SK-MEL-5 (cell line): ENCODE measurements around the gene JTB. TPM values are rescaled to one million over a fixed set of nuclear protein-coding genes. Genes with fewer than 3 reads are reported as not detected.

ENCODE experiments used
- DNase-seq: peaks from one replicate; pipeline ENCODE4 v3.0.0-alpha.2; 2016; ENCODE audit warnings: low read depth, low spot score
- in situ Hi-C: cut with HindIII; loops from 2 replicates; pipeline ENCODE4 v1.10.0; 2016; ENCODE audit warnings: low sequenced_read_pairs, high pct_unique_total_duplicates, low pct_unique_long_range_greater_than_20kb
- total RNA-seq: library from RNA; depleted of rRNA; stranded (reverse); fragments of >200 nt; shearing (Covaris generic); gene quantifications from 2 replicates; pipeline ENCODE4 v1.2.3, GENCODE V29; 2014

The JTB gene
- total RNA-seq, 1 experiment from 2014 or later, result 362 TPM

DNA sequence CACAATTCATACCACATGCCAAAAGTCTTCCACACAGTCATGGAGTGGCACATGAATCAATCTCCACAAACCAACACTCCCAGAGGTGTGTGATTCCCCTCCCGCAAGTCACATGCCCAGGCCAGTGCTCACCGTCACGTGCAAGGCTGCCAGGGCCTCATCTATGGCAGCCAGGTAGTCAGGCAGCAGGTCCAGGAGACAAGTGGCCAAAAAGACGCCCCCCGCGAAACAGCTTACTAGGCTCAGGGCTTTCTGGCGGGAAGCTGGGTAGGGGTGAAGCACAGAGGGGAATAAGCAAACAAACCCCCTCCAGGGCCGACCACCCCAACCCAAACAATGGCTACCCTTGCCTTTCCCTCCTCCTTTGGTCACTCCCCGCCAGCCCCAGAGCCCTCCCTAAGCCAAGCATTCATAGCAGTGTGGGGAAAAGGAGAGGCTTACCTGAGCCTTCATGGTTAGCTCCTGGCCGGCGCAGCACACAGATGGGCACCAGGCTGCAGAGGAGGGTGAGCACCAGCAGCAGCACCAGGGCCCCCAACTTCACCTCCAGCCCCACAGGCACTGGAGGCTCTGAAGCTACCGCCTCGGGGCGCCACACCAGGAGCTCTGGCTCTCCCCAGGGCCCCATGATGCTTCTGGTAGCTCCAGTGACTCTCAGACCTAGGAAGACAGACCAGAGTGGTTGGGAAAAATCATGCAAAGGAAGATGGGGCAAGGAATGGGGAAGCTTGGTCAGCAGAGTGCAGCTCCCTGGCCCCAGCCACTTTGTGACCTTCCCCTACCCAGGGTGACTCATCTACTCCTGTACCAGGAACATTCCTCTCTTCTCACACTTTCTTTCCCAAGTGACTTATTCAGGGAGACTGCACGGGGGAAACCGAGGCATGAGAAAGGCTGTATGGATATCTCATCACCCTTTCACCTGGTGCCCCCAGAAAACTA is 15.1 kb downstream of the JTB start:
- in situ Hi-C loops, result no loop called here
- peak; percentile 42 for DNase-seq

DNA sequence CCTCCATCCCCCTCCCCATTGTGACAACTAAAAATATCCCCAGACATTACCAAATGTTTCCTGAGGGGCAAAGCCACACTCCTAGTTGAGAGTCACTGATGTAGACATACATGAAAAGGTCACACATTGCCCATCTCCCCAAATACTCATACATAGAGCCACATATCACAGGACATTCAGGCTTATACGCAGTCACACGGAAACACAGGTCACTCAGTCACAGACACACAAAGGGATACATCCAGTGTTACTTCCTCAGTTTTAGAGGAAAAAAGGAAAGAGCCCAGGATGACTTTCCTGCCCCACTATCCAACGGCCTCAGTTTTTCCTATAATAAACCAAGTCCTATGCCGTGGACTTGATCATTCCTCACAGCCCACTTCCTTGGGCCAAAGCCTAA is 16.1 kb downstream of the JTB start:
- DNase-seq, result no peak
- in situ Hi-C loops, result no loop called here

- no peak for DNase-seq
- in situ Hi-C loops, result no loop called here
These were observed 17.3 kb downstream of the JTB start for GRCh38 chr1:153960206-153960605.

GRCh38 chr1:153959454-153959853 is 18.0 kb downstream of the JTB start:
- in situ Hi-C loops, result no loop called here

GRCh38 chr1:153958961-153959260 is 18.6 kb downstream of the JTB start:
- in situ Hi-C loops, result no loop called here

More at GRCh38 chr1:153959454-153959853, 18.0 kb downstream of the JTB start:
- DNase-seq, result no peak

GRCh38 chr1:153958111-153958960 is 19.1 kb downstream of the JTB start, which contains the start of gene CRTC2:
CRTC2 (minus strand) TSS chr1:153958612; CDS start chr1:153958497, 115 bp downstream.
- in situ Hi-C loops, result no loop called here
- peak; percentile 100 for DNase-seq

More at GRCh38 chr1:153958961-153959260, 18.6 kb downstream of the JTB start:
- DNase-seq, result no peak

DNA sequence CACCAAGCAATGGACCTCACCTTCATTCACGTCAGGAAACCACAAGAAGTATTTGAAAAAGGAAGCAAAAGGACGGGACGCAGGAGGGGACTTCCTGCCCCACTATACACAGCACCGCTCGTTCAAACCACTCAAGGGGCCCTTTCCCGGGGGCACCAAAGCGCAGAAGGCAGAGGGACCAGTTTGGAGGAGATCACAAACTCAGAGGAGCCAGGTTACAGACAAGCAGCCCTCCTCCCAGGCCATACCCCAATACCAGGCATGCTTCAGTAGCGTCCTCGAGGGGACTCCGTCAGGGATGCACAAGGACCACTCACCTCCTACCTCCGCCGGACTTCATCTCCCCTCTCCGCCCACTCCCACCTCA is 19.7 kb downstream of the JTB start:
- DNase-seq, result no peak
- in situ Hi-C loops, result no loop called here

- no peak for DNase-seq
- in situ Hi-C loops, result no loop called here
These were observed 20.3 kb downstream of the JTB start for GRCh38 chr1:153956997-153957715.

GRCh38 chr1:153954826-153955225 is 22.6 kb downstream of the JTB start:
- no peak for DNase-seq
- in situ Hi-C loops, result no loop called here

GRCh38 chr1:153953859-153954365 is 23.6 kb downstream of the JTB start:
- in situ Hi-C loops, result no loop called here
- DNase-seq, result no peak

- no peak for DNase-seq
- in situ Hi-C loops, result no loop called here
These were observed 25.7 kb downstream of the JTB start for GRCh38 chr1:153951801-153952200.

DNA sequence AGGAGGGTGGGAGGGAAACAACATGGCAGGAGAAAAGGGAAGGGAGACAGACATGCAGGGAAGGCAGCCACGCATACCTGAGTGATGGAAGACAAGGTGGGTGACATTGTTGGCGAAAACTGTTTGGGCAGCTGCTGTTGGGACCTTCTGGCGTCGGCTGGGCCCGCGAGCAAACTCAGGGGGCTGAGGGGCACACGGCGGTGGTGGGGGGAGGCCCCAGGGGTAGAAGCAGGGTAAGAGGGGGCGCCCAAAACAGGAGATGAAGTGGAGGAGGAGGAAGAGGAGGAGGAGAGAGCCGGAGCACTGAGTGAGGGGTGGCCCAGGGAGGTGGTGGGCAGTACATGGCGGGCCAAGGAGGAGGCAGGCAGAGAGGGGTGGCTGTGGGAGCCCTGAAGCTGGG is 26.3 kb downstream of the JTB start:
- DNase-seq, result no peak
- in situ Hi-C loops, result no loop called here

GRCh38 chr1:153946622-153947241 is 30.7 kb downstream of the JTB start, which contains the start of gene DENND4B:
DENND4B (minus strand) TSS chr1:153946718; CDS start chr1:153944374, 2,344 bp downstream.
- DNase-seq, result peak; percentile 87
- in situ Hi-C loops, result no loop called here

- DNase-seq, result peak; percentile 81
- in situ Hi-C loops, result no loop called here
These were observed 31.5 kb downstream of the JTB start for GRCh38 chr1:153945795-153946621.

- in situ Hi-C loops, result no loop called here
- peak; percentile 31 for DNase-seq
These were observed 32.2 kb downstream of the JTB start for GRCh38 chr1:153945131-153945794.

DNA sequence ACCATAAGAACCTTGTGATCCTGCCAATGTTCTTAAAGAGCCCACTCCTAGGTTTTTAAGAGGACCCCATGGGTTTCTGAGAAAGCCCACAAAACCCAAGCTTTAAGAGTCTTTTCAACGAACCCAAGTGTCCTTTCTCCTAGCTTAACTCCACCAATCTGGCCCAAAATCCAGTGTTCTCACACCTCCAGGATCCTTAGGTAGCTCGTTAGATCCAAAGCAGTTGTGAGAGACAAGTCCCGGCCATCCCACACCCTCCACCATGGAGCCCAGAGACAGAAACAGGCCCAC is 32.7 kb downstream of the JTB start:
- in situ Hi-C loops, result no loop called here
- no peak for DNase-seq
